GM19467 (cell line): Measurements from ENCODE around the gene TMTC1.
A peak's percentile ranks its signal among the peaks of the same experiment; 100 is the strongest.
"Not testable (repeated sequence)": the region's sequence is repeated elsewhere in the genome, so short reads cannot be mapped to it uniquely, and the experiment has no call there.

Experiments
- ATAC-seq: cut with Tn5 transposase; IDR thresholded peaks from one replicate; pipeline ENCODE4 v1.9.1; 2021; ENCODE audit warnings: mild to moderate bottlenecking, moderate library complexity; ENCODE audit not compliant: unreplicated experiment

TMTC1 gene

GRCh38 chr12:29783773-29784666, at the start of gene TMTC1:
TMTC1 (minus strand) TSS chr12:29783942; CDS start chr12:29783751, 191 bp downstream.
- no peak for ATAC-seq

- ATAC-seq, result no peak
Measured at GRCh38 chr12:29831173-29831572, 47.4 kb upstream of the TMTC1 start.

GRCh38 chr12:29830391-29830790, 46.6 kb upstream of the TMTC1 start:
- ATAC-seq, result no peak

- ATAC-seq, result no peak
Measured at GRCh38 chr12:29818916-29819623, 35.3 kb upstream of the TMTC1 start.

GRCh38 chr12:29816874-29817725, 33.4 kb upstream of the TMTC1 start:
- no peak for ATAC-seq

- not testable (repeated sequence) for ATAC-seq
Measured at GRCh38 chr12:29809616-29810361, 26.0 kb upstream of the TMTC1 start.

- no peak for ATAC-seq
Measured at GRCh38 chr12:29807129-29807528, 23.4 kb upstream of the TMTC1 start.

- no peak for ATAC-seq
Measured at GRCh38 chr12:29804019-29804418, 20.3 kb upstream of the TMTC1 start.

- no peak for ATAC-seq
Measured at GRCh38 chr12:29799591-29799990, 15.8 kb upstream of the TMTC1 start.

GRCh38 chr12:29797565-29798355, 14.0 kb upstream of the TMTC1 start:
- ATAC-seq, result no peak

- ATAC-seq, result no peak
Measured at GRCh38 chr12:29796823-29797263, 13.1 kb upstream of the TMTC1 start.

GRCh38 chr12:29795715-29796114, 12.0 kb upstream of the TMTC1 start:
- ATAC-seq, result no peak

- ATAC-seq, result no peak
Measured at GRCh38 chr12:29794862-29795261, 11.1 kb upstream of the TMTC1 start.

GRCh38 chr12:29792853-29793252, 9.1 kb upstream of the TMTC1 start:
- no peak for ATAC-seq

GRCh38 chr12:29792132-29792531, 8.4 kb upstream of the TMTC1 start:
- ATAC-seq, result no peak

GRCh38 chr12:29782871-29783772, 620 bp downstream of the TMTC1 start:
- ATAC-seq, result peak; percentile 3

GRCh38 chr12:29782285-29782870, 1.4 kb downstream of the TMTC1 start:
- peak; percentile 69 for ATAC-seq

GRCh38 chr12:29781705-29782266, 2.0 kb downstream of the TMTC1 start:
- peak; percentile 23 for ATAC-seq
